Jurkat, Clone E6-1 (cell line): ENCODE data around the gene PDLIM4.

Experiments used
- DNase-seq: peaks from one replicate; pipeline ENCODE4 v3.0.0-alpha.2; 2011; ENCODE audit warnings: low read depth, low spot score
- H3K4me3 ChIP-seq: 2 replicates; pipeline ENCODE4 v1.5.1; 2011; ENCODE audit warnings: mild to moderate bottlenecking, low read length, control low read depth, moderate library complexity

The PDLIM4 gene

GRCh38 chr5:132295505-132296411 is 38.3 kb downstream of the PDLIM4 start:
- DNase-seq, result no peak
- H3K4me3 ChIP-seq, result no peak overlapping the region

GRCh38 chr5:132296412-132297016 is 39.0 kb downstream of the PDLIM4 start:
- no peak for DNase-seq
- H3K4me3 ChIP-seq, result no peak overlapping the region

- H3K4me3 ChIP-seq, result no peak overlapping the region
- no peak for DNase-seq
Measured at GRCh38 chr5:132297211-132297940, 39.9 kb downstream of the PDLIM4 start.

GRCh38 chr5:132298298-132299212 is 41.1 kb downstream of the PDLIM4 start:
- no peak overlapping the region for H3K4me3 ChIP-seq
- no peak for DNase-seq

GRCh38 chr5:132299917-132300316 is 42.4 kb downstream of the PDLIM4 start:
- no peak overlapping the region for H3K4me3 ChIP-seq
- no peak for DNase-seq

GRCh38 chr5:132300577-132301343 is 43.3 kb downstream of the PDLIM4 start:
- DNase-seq, result no peak
- H3K4me3 ChIP-seq, result no peak overlapping the region

- no peak for DNase-seq
- no peak overlapping the region for H3K4me3 ChIP-seq
Measured at GRCh38 chr5:132301344-132302271, 44.1 kb downstream of the PDLIM4 start.

GRCh38 chr5:132302413-132302812 is 44.9 kb downstream of the PDLIM4 start:
- DNase-seq, result no peak

GRCh38 chr5:132303589-132303988 is 46.1 kb downstream of the PDLIM4 start:
- DNase-seq, result no peak
- no peak overlapping the region for H3K4me3 ChIP-seq

More at GRCh38 chr5:132302413-132302812, 44.9 kb downstream of the PDLIM4 start:
- no peak overlapping the region for H3K4me3 ChIP-seq

- no peak for DNase-seq
- no peak overlapping the region for H3K4me3 ChIP-seq
Measured at GRCh38 chr5:132305420-132305819, 47.9 kb downstream of the PDLIM4 start.

- DNase-seq, result no peak
- H3K4me3 ChIP-seq, result no peak overlapping the region
Measured at GRCh38 chr5:132308701-132309100, 51.2 kb downstream of the PDLIM4 start.

- DNase-seq, result no peak
- no peak overlapping the region for H3K4me3 ChIP-seq
Measured at GRCh38 chr5:132309679-132310078, 52.2 kb downstream of the PDLIM4 start.

GRCh38 chr5:132310141-132310834 is 52.8 kb downstream of the PDLIM4 start:
- no peak overlapping the region for H3K4me3 ChIP-seq
- no peak for DNase-seq

- H3K4me3 ChIP-seq, result no peak overlapping the region
- DNase-seq, result no peak
Measured at GRCh38 chr5:132313366-132313765, 55.9 kb downstream of the PDLIM4 start.

GRCh38 chr5:132313961-132314432 is 56.5 kb downstream of the PDLIM4 start:
- H3K4me3 ChIP-seq, result no peak overlapping the region
- DNase-seq, result no peak

- H3K4me3 ChIP-seq, result no peak overlapping the region
- no peak for DNase-seq
Measured at GRCh38 chr5:132315529-132316067, 58.1 kb downstream of the PDLIM4 start.
